Measurements from ENCODE around the gene GPR155.
"Not testable (repeated sequence)": the region's sequence is repeated elsewhere in the genome, so short reads cannot be mapped to it uniquely, and the experiment has no call there.

GPR155 gene

GRCh38 chr2:174403628-174404027 is 83.2 kb downstream of the GPR155 start:
- TF ChIP-seq, protein P1, sequence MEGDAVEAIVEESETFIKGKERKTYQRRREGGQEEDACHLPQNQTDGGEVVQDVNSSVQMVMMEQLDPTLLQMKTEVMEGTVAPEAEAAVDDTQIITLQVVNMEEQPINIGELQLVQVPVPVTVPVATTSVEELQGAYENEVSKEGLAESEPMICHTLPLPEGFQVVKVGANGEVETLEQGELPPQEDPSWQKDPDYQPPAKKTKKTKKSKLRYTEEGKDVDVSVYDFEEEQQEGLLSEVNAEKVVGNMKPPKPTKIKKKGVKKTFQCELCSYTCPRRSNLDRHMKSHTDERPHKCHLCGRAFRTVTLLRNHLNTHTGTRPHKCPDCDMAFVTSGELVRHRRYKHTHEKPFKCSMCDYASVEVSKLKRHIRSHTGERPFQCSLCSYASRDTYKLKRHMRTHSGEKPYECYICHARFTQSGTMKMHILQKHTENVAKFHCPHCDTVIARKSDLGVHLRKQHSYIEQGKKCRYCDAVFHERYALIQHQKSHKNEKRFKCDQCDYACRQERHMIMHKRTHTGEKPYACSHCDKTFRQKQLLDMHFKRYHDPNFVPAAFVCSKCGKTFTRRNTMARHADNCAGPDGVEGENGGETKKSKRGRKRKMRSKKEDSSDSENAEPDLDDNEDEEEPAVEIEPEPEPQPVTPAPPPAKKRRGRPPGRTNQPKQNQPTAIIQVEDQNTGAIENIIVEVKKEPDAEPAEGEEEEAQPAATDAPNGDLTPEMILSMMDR (conservative IDR thresholded peaks at IDR 0.05; ENCODE audit: low read depth, low read length): no peak
- no peak for DNase-seq (ENCODE audit: low read depth)
- H3K4me3 ChIP-seq (ENCODE audit: low read length): no peak overlapping the region

GRCh38 chr2:174400853-174401252 is 86.0 kb downstream of the GPR155 start:
- H3K4me3 ChIP-seq (ENCODE audit: low read length): no peak overlapping the region
- DNase-seq (ENCODE audit: low read depth): no peak
- TF ChIP-seq, protein P1 (conservative IDR thresholded peaks at IDR 0.05; ENCODE audit: low read depth, low read length): no peak

GRCh38 chr2:174399171-174399570 is 87.7 kb downstream of the GPR155 start:
- TF ChIP-seq, protein P1 (conservative IDR thresholded peaks at IDR 0.05; ENCODE audit: low read depth, low read length): no peak
- no peak overlapping the region for H3K4me3 ChIP-seq (ENCODE audit: low read length)
- no peak for DNase-seq (ENCODE audit: low read depth)

GRCh38 chr2:174397773-174398172 is 89.1 kb downstream of the GPR155 start:
- TF ChIP-seq, protein P1 (conservative IDR thresholded peaks at IDR 0.05; ENCODE audit: low read depth, low read length): no peak

DNA sequence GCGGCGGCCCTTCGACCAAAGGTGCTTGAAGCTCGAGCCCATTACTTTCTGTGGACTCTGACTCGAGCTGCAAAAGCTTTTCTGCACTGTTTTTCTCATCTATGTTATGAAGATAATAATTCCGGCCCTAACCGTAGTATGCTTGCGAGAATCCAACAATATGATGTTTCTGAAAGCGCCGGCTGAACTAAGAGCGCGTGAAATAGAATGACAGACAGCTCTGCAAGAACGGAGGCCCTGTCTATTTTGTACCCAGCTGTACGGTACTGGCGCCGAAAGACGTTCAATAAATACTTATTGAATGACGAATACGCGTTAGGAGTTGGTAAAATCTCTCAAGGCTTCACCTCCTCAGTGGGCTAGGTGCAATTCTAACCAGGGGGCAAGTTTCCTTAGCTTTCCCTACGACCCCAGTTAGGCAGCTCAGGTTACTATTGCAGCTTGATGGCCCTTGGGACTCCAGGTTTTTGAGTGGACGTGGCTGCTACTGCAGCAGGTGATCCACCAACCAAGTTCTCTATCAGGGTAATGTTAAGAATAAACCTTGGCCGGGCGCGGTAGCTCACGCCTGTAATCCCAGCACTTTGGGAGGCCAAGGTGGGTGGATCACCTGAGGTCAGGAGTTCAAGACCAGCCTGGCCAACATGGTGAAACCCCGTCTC is 90.7 kb downstream of the GPR155 start:
- DNase-seq (ENCODE audit: low read depth): no peak
- H3K4me3 ChIP-seq (ENCODE audit: low read length): peak overlapping the region; percentile 99
- TF ChIP-seq, protein P1 (conservative IDR thresholded peaks at IDR 0.05; ENCODE audit: low read depth, low read length): no peak

More at GRCh38 chr2:174397773-174398172, 89.1 kb downstream of the GPR155 start:
- H3K4me3 ChIP-seq (ENCODE audit: low read length): no peak overlapping the region
- DNase-seq (ENCODE audit: low read depth): no peak

GRCh38 chr2:174395284-174395968 is 91.4 kb downstream of the GPR155 start, which contains the start of gene SCRN3:
Gene SCRN3 (plus strand): TSS chr2:174395730. CDS start chr2:174398284, 2,554 bp downstream.
- TF ChIP-seq, protein P1 (conservative IDR thresholded peaks at IDR 0.05; ENCODE audit: low read depth, low read length): no peak
- peak; percentile 60 for DNase-seq (ENCODE audit: low read depth)

GRCh38 chr2:174392706-174393105 is 94.1 kb downstream of the GPR155 start:
- no peak for DNase-seq (ENCODE audit: low read depth)
- TF ChIP-seq, protein P1 (conservative IDR thresholded peaks at IDR 0.05; ENCODE audit: low read depth, low read length): no peak
- no peak overlapping the region for H3K4me3 ChIP-seq (ENCODE audit: low read length)

More at GRCh38 chr2:174395284-174395968, 91.4 kb downstream of the GPR155 start, which contains the start of gene SCRN3:
- peak within 1 kb of the TSS; percentile 99 for H3K4me3 ChIP-seq (ENCODE audit: low read length)

GRCh38 chr2:174390303-174390702 is 96.5 kb downstream of the GPR155 start:
- H3K4me3 ChIP-seq (ENCODE audit: low read length); DNase-seq (ENCODE audit: low read depth): not testable (repeated sequence)
